HG02970 (cell line): ENCODE results near the gene CCDC88B.

Experiments
- ATAC-seq: cut with Tn5 transposase; IDR thresholded peaks from one replicate; pipeline ENCODE4 v1.9.1; 2021; ENCODE audit warnings: mild to moderate bottlenecking, moderate library complexity, moderate number of reproducible peaks; ENCODE audit not compliant: unreplicated experiment, low FRiP score

The CCDC88B gene, protein sequence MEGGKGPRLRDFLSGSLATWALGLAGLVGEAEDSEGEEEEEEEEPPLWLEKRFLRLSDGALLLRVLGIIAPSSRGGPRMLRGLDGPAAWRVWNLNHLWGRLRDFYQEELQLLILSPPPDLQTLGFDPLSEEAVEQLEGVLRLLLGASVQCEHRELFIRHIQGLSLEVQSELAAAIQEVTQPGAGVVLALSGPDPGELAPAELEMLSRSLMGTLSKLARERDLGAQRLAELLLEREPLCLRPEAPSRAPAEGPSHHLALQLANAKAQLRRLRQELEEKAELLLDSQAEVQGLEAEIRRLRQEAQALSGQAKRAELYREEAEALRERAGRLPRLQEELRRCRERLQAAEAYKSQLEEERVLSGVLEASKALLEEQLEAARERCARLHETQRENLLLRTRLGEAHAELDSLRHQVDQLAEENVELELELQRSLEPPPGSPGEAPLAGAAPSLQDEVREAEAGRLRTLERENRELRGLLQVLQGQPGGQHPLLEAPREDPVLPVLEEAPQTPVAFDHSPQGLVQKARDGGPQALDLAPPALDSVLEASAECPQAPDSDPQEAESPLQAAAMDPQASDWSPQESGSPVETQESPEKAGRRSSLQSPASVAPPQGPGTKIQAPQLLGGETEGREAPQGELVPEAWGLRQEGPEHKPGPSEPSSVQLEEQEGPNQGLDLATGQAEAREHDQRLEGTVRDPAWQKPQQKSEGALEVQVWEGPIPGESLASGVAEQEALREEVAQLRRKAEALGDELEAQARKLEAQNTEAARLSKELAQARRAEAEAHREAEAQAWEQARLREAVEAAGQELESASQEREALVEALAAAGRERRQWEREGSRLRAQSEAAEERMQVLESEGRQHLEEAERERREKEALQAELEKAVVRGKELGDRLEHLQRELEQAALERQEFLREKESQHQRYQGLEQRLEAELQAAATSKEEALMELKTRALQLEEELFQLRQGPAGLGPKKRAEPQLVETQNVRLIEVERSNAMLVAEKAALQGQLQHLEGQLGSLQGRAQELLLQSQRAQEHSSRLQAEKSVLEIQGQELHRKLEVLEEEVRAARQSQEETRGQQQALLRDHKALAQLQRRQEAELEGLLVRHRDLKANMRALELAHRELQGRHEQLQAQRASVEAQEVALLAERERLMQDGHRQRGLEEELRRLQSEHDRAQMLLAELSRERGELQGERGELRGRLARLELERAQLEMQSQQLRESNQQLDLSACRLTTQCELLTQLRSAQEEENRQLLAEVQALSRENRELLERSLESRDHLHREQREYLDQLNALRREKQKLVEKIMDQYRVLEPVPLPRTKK (N-terminal part only)

GRCh38 chr11:64339754-64340408 is at the start of gene CCDC88B:
Gene CCDC88B, plus strand, starts transcription at chr11:64340204. Its CDS starts 63 bp downstream, at chr11:64340267.
- ATAC-seq = peak; percentile 43

GRCh38 chr11:64290352-64291261 is 49.4 kb upstream of the CCDC88B start:
- no peak for ATAC-seq

GRCh38 chr11:64291262-64291751 is 48.7 kb upstream of the CCDC88B start, which contains the start of gene KCNK4:
Gene KCNK4, plus strand, starts transcription at chr11:64291302. Its CDS starts 1,717 bp downstream, at chr11:64293019.
- ATAC-seq = no peak

GRCh38 chr11:64291752-64292459 is 48.1 kb upstream of the CCDC88B start:
- no peak for ATAC-seq

DNA sequence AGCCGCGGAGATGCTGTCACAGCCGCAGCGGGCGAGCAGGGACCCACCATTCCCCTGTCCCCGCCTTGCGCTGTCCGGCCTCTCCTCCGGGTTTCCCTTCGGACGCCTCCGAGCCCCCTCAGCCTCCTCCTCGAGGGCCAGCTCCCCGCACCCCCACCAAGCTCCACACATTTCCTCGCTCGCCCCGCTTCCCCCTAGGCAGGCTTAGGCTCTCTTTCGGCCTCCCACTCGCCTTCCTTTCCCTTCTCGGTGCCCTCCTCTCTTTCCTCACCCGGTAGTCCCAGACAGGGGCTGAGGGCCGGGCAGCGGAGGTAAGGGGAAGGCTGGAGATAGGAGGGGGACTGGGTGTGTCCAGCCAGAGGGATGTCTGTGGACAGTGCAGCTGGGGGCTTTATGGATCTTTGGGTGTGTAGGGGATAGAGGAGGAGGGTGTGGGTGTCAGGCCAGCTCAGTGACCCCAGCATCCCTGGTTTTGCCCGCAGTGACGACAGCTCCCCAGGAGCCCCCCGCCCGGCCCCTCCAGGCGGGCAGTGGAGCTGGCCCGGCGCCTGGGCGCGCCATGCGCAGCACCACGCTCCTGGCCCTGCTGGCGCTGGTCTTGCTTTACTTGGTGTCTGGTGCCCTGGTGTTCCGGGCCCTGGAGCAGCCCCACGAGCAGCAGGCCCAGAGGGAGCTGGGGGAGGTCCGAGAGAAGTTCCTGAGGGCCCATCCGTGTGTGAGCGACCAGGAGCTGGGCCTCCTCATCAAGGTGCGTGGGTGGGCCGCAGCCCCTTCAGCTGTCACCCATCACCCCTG is 47.3 kb upstream of the CCDC88B start:
- ATAC-seq = no peak

- no peak for ATAC-seq
Measured at GRCh38 chr11:64294774-64295173, 45.2 kb upstream of the CCDC88B start.

- no peak for ATAC-seq
Measured at GRCh38 chr11:64295760-64296159, 44.2 kb upstream of the CCDC88B start.

DNA sequence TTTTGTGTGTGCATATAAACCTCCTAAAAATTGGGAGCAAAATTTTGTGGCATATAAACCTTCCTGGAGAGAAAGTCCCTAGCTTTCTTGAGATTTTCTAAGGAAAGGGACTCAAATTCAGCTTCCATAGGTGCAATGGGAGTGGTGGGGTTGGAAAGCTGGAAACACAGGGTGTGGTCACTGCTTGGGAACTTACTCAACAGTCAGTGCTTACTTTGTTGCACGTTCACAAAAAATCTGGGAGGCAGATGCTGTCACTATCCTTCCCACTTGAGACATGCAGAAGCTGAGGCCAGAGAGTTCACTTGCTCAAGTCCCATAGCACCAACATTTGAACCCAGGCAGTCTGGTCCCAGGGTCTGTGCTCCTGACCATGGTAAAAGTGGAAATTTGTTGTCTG is 43.8 kb upstream of the CCDC88B start:
- no peak for ATAC-seq

GRCh38 chr11:64296830-64297698 is 42.9 kb upstream of the CCDC88B start:
- ATAC-seq = no peak

- ATAC-seq = no peak
Measured at GRCh38 chr11:64297699-64298358, 42.2 kb upstream of the CCDC88B start.

GRCh38 chr11:64298966-64299846 is 40.8 kb upstream of the CCDC88B start:
- ATAC-seq = no peak

- ATAC-seq = no peak
Measured at GRCh38 chr11:64299847-64300648, 40.0 kb upstream of the CCDC88B start, which contains the start of gene CATSPERZ. Gene CATSPERZ, plus strand, starts transcription at chr11:64300358. Its CDS starts 53 bp downstream, at chr11:64300411.

- ATAC-seq = no peak
Measured at GRCh38 chr11:64303109-64304031, 36.6 kb upstream of the CCDC88B start.
